HepG2 (cell line): ENCODE results near the gene ANXA6. TPM values are rescaled to one million over a fixed set of nuclear protein-coding genes. Genes with fewer than 3 reads are reported as not detected.
A peak's percentile ranks its signal among the peaks of the same experiment; 100 is the strongest.

Experiments used
- ATAC-seq: fragments of 200-7000 bp; cut with Tn5 transposase; 3 replicates; pipeline ENCODE4 v1.9.1; 2020; ENCODE audit warnings: mild to moderate bottlenecking, moderate library complexity
- BruUV-seq: library from RNA; stranded (reverse); fragments of 400-500 nt; replicated peaks from 2 replicates; lab custom pipeline; 2021; lab: Mats Ljungman, UMichigan
- CTCF ChIA-PET: fragments of 300-600 bp; formaldehyde crosslinking; extraction: SDS; loops from one replicate; lab custom pipeline; 2021; ENCODE audit warnings: low total read pairs, inconsistent platforms, low intra/inter-chr PET ratio; lab: Yijun Ruan, JAX
- POLR2A ChIA-PET: fragments of 350-600 bp; sonication (Branson Sonifier 250); formaldehyde crosslinking; loops from one replicate; lab custom pipeline; 2020; ENCODE audit warnings: antibody characterized with exemption, inconsistent platforms; lab: Yijun Ruan, JAX
- DNase-seq: peaks from one replicate; pipeline ENCODE4 v3.0.0-alpha.2; 2015; ENCODE audit warnings: low spot score
- FAIRE-seq: peaks from 3 replicates; lab custom pipeline; 2011; peaks lifted over from hg19 to GRCh38; lab: Jason Lieb, UNC
- H2AFZ ChIP-seq: one replicate; pipeline ENCODE4 v1.6.1; 2011; ENCODE audit warnings: low read length, inconsistent platforms
- H3K27ac ChIP-seq: fragments of 300-600 bp; 3 replicates; pipeline ENCODE4 v1.8.0; 2011; ENCODE audit warnings: mixed run types, mild to moderate bottlenecking, mixed read lengths, low read length, inconsistent platforms; ENCODE audit not compliant: insufficient read depth; ENCODE audit errors: extremely low read length
- H3K27me3 ChIP-seq, 2 experiments: fragments of 200-600 bp in 1 of 2; 2 replicates in 1 of 2; 3 replicates in 1 of 2; pipeline versions ENCODE4 v1.6.0 to v1.8.0; 2011; ENCODE audit warnings: low read length in 2 of 2, mild to moderate bottlenecking in 2 of 2, moderate library complexity in 2 of 2, inconsistent platforms in 1 of 2; ENCODE audit not compliant: insufficient read depth in 2 of 2, control insufficient read depth in 1 of 2
- H3K36me3 ChIP-seq, 2 experiments: fragments of 200-600 bp in 1 of 2; replicated peaks in 1 of 2; 2 replicates in 1 of 2; 3 replicates in 1 of 2; pipeline versions ENCODE4 v1.5.1 to v1.8.0; 2011; ENCODE audit warnings: low read length in 2 of 2, inconsistent platforms in 1 of 2; ENCODE audit not compliant: insufficient read depth in 2 of 2, control insufficient read depth in 1 of 2
- H3K4me1 ChIP-seq: 2 replicates; pipeline ENCODE4 v1.5.1; 2012; ENCODE audit warnings: low read length, inconsistent platforms; ENCODE audit not compliant: insufficient read depth
- H3K4me2 ChIP-seq: 2 replicates; pipeline ENCODE4 v1.6.0; 2011; ENCODE audit warnings: low read depth, low read length, inconsistent platforms
- H3K4me3 ChIP-seq, 3 experiments: fragments of 200-600 bp in 1 of 3; sonication (generic), shearing (Covaris generic) in 1 of 3; replicated peaks in 1 of 3; 2 replicates each; pipeline ENCODE4 v1.5.1; 2011 to 2016; ENCODE audit warnings: low read length in 3 of 3, inconsistent platforms in 2 of 3, low read depth in 2 of 3, mild to moderate bottlenecking in 2 of 3, control low read depth in 1 of 3, mixed read lengths in 1 of 3; ENCODE audit not compliant: insufficient read depth in 1 of 3
- H3K79me2 ChIP-seq: one replicate; pipeline ENCODE4 v1.6.1; 2011; ENCODE audit warnings: low read length, inconsistent platforms; ENCODE audit not compliant: insufficient read depth
- H3K9ac ChIP-seq: 2 replicates; pipeline ENCODE4 v1.6.0; 2011; ENCODE audit warnings: mild to moderate bottlenecking, low read depth, low read length, inconsistent platforms; ENCODE audit not compliant: insufficient read depth
- H3K9me3 ChIP-seq: 2 replicates; pipeline ENCODE4 v1.5.1; 2012; ENCODE audit warnings: mild to moderate bottlenecking, low read length
- H4K20me1 ChIP-seq: 2 replicates; pipeline ENCODE4 v1.6.0; 2011; ENCODE audit warnings: inconsistent platforms, mild to moderate bottlenecking, low read length, moderate library complexity; ENCODE audit not compliant: insufficient read depth
- ARNT ChIP-seq: fragments of 450-650 bp; IDR thresholded peaks from 2 replicates; pipeline ENCODE4 v1.6.1; 2017
- CREM ChIP-seq, 2 experiments: sonication (generic) in 1 of 2; formaldehyde crosslinking in 1 of 2; IDR thresholded peaks; 2 replicates each; pipeline versions ENCODE4 v1.4.0 to v1.6.1; 2016 to 2020; ENCODE audit warnings: antibody characterized with exemption in 1 of 2, mild to moderate bottlenecking in 1 of 2, missing genetic modification reagents in 1 of 2
- GFI1 ChIP-seq: sonication (generic); formaldehyde crosslinking; IDR thresholded peaks from 2 replicates; pipeline ENCODE4 v1.5.0; 2020; ENCODE audit warnings: missing genetic modification reagents, mild to moderate bottlenecking, borderline replicate concordance
- MAFK ChIP-seq, 2 experiments: IDR thresholded peaks in 1 of 2; conservative IDR thresholded peaks in 1 of 2; 2 replicates each; pipeline ENCODE4 v1.6.1; 2011; ENCODE audit warnings: improper control_type of control experiment in 2 of 2, low read length in 2 of 2
- MXD4 ChIP-seq: IDR thresholded peaks from 2 replicates; pipeline ENCODE4 v1.6.1; 2016; ENCODE audit warnings: mild to moderate bottlenecking, missing biosample characterization, missing genetic modification reagents
- NKX3-1 ChIP-seq: sonication (generic); formaldehyde crosslinking; IDR thresholded peaks from 2 replicates; pipeline ENCODE4 v1.5.0; 2020; ENCODE audit warnings: missing genetic modification reagents
- NONO ChIP-seq, 2 experiments: fragments of 450-650 bp in 1 of 2; sonication (generic) in 1 of 2; formaldehyde crosslinking in 1 of 2; IDR thresholded peaks in 1 of 2; conservative IDR thresholded peaks in 1 of 2; 2 replicates each; pipeline versions ENCODE4 v1.6.1 to v1.8.0; 2017 to 2022; ENCODE audit warnings: mild to moderate bottlenecking in 1 of 2, missing genetic modification reagents in 1 of 2, moderate library complexity in 1 of 2
- TMF1 ChIP-seq: sonication (generic); formaldehyde crosslinking; IDR thresholded peaks from 2 replicates; pipeline ENCODE4 v1.8.1; 2022; ENCODE audit warnings: low read depth, missing genetic modification reagents
- ZBTB38 ChIP-seq: sonication (generic); formaldehyde crosslinking; IDR thresholded peaks from 2 replicates; pipeline ENCODE4 v1.5.1; 2020; ENCODE audit warnings: mild to moderate bottlenecking, missing genetic modification reagents
- ZBTB49 ChIP-seq: sonication (generic); formaldehyde crosslinking; IDR thresholded peaks from 2 replicates; pipeline ENCODE4 v1.4.0; 2020; ENCODE audit warnings: missing genetic modification reagents, borderline replicate concordance
- ZFP41 ChIP-seq: sonication (generic); formaldehyde crosslinking; IDR thresholded peaks from 2 replicates; pipeline ENCODE4 v1.4.0; 2020; ENCODE audit warnings: mild to moderate bottlenecking, missing genetic modification reagents, borderline replicate concordance
- ZNF564 ChIP-seq: sonication (generic); formaldehyde crosslinking; IDR thresholded peaks from 2 replicates; pipeline ENCODE4 v1.8.1; 2023; ENCODE audit warnings: mild to moderate bottlenecking, missing genetic modification reagents
- ZNF629 ChIP-seq: sonication (generic); formaldehyde crosslinking; conservative IDR thresholded peaks from 2 replicates; pipeline ENCODE4 v1.5.0; 2020; ENCODE audit warnings: missing genetic modification reagents
- WGBS: methylation state at CpG from one replicate; pipeline ENCODE4 v1.1.6; 2017; ENCODE audit warnings: low lambda C conversion rate; 5-methylcytosine and 5-hydroxymethylcytosine counted together
- in situ Hi-C: cut with HindIII; loops from 2 replicates; pipeline ENCODE4 v1.10.0; 2017; ENCODE audit warnings: low pct_unique_long_range_greater_than_20kb; ENCODE audit not compliant: extremely low pct_ligation_motif_present
- intact Hi-C: fragments of 100-400 bp; cut with micrococcal nuclease; formaldehyde crosslinking; loops from one replicate; pipeline ENCODE4 v1.10.0; 2022; ENCODE audit not compliant: unreplicated experiment
- polyA plus RNA-seq, 8 experiments: library from polyadenylated mRNA; depleted of rRNA in 3 of 8; stranded (reverse) in 7 of 8; unstranded in 1 of 8; fragments of >200 nt; fragmentation: Illumina TruSeq in 4 of 8; extraction: Trizol in 4 of 8; gene quantifications; 2 replicates each; pipeline versions ENCODE4 v1.2.1 to v1.2.3, GENCODE V29; 2011 to 2016; ENCODE audit warnings: low read depth in 4 of 8, missing spikeins in 1 of 8, mixed read lengths in 1 of 8; ENCODE audit not compliant: insufficient read depth in 1 of 8
- total RNA-seq, 5 experiments: library from RNA; depleted of rRNA; stranded (reverse); fragments of >200 nt; fragmentation: Illumina TruSeq; extraction: Trizol; gene quantifications; 2 replicates each; pipeline ENCODE4 v1.2.3, GENCODE V29; 2016; ENCODE audit warnings: low read depth in 1 of 5
- TF ChIP-seq, protein P1 (sequence below): sonication (generic); formaldehyde crosslinking; IDR thresholded peaks from 2 replicates; pipeline ENCODE4 v1.9.0; 2021; ENCODE audit warnings: missing genetic modification reagents, mild to moderate bottlenecking, borderline replicate concordance

The ANXA6 gene
- total and polyA plus RNA-seq, 2 of the 13 experiments (the other 11 are each of a cell fraction or from before 2014, with no cell fraction given), result 103 to 125 TPM

GRCh38 chr5:151062405-151063141 lies 95.0 kb downstream of the ANXA6 start:
- Histone ChIP-seq H2AFZ (no peak overlapping the region), H3K4me1 (peaks cover 17% of the 10 kb centered on the region), H3K27ac (peak overlapping the region; percentile 12), H4K20me1 (peaks cover 38% of the 10 kb centered on the region; the same call in 1 of the 2 replicates), H3K4me3 (no peak overlapping the region), H3K36me3 (peaks cover 45 to 76% of the 10 kb centered on the region in 2 experiments), H3K9me3 (no peaks in the 10 kb centered on the region), H3K79me2 (peaks cover 32% of the 10 kb centered on the region), H3K9ac (no peak overlapping the region), H3K4me2 (no peak overlapping the region), H3K27me3 (no peaks in the 10 kb centered on the region)
- POLR2A ChIA-PET, result interaction anchor here (1.3 kb wide), 1 partner anchor 19 kb away, joined by 4 read pairs; no protein-coding TSS in a partner anchor
- no peak for FAIRE-seq
- in situ Hi-C loops (no loop called here), intact Hi-C loops (no loop called here)
- WGBS, result 98% methylated on average over 5 of the region's 5 CpGs
- DNase-seq, result no peak
- CTCF ChIA-PET, result no interaction called here
- no TSS peak for BruUV-seq
- no peak; the same call in 2 of the 3 replicates for ATAC-seq
- TF ChIP-seq ZBTB38 (CRISPR knock-in tag) (0 out of 2 replicates have a peak, but pooled peaks have one; percentile 20), ZNF629 (0 out of 2 replicates have a peak, but pooled peaks have one; percentile 49), MAFK (conservative IDR thresholded peaks at IDR 0.05 in 1 of 2, IDR thresholded peaks at IDR 0.05 in 1 of 2; ENCODE audit: low read length in 2 of 2) (no peak)

DNA sequence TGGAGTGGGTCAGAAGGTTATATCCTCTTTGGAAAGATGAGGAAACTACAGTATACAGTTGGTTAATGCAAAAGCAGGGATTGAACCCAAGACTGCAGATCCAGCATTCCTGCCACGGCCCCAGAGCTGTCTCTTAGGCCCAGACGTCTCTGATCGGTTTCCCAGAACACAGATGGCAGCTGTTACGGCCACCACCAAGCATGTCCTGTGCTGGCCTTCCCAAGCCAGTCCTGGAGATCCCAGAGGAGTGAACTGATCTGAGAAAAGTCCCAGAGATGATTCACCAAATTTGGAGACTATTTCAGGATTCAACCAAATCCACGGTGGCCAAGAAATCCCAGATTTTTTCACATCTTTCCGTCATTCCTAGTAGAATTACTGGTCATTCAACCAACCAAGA lies 96.8 kb downstream of the ANXA6 start:
- BruUV-seq, result no TSS peak
- Histone ChIP-seq H3K27me3 (no peaks in the 10 kb centered on the region), H3K4me3 (no peak overlapping the region), H3K4me2 (no peak overlapping the region), H3K79me2 (peaks cover 14% of the 10 kb centered on the region), H2AFZ (no peak overlapping the region), H3K4me1 (peaks cover 17% of the 10 kb centered on the region), H3K36me3 (peaks cover 53 to 79% of the 10 kb centered on the region in 2 experiments), H3K9ac (no peak overlapping the region), H4K20me1 (peaks cover 22% of the 10 kb centered on the region; the same call in 1 of the 2 replicates), H3K27ac (no peak overlapping the region), H3K9me3 (no peaks in the 10 kb centered on the region)
- DNase-seq (no peak), FAIRE-seq (no peak), ATAC-seq (no peak)
- CTCF ChIA-PET, result no interaction called here
- intact Hi-C loops (no loop called here), in situ Hi-C loops (no loop called here)
- WGBS, result 97% methylated on average over 6 of the region's 6 CpGs
- POLR2A ChIA-PET, result interaction anchor here (1.2 kb wide), 1 partner anchor 40 kb away, joined by 3 read pairs; the partner anchor contains the start of gene GPX3
- TF ChIP-seq NONO (IDR thresholded peaks at IDR 0.05) (no peak), NONO (CRISPR knock-in tag; conservative IDR thresholded peaks at IDR 0.05) (no peak), NKX3-1 (no peak), ZFP41 (no peak), ARNT (no peak), ZNF564 (no peak), TMF1 (CRISPR knock-in tag) (no peak), CREM (IDR thresholded peaks at IDR 0.05) (no peak), CREM (CRISPR knock-in tag; IDR thresholded peaks at IDR 0.05) (no peak), GFI1 (CRISPR knock-in tag) (no peak), MXD4 (CRISPR knock-in tag) (no peak), ZBTB49 (CRISPR knock-in tag) (no peak)
- TF ChIP-seq, protein P1, sequence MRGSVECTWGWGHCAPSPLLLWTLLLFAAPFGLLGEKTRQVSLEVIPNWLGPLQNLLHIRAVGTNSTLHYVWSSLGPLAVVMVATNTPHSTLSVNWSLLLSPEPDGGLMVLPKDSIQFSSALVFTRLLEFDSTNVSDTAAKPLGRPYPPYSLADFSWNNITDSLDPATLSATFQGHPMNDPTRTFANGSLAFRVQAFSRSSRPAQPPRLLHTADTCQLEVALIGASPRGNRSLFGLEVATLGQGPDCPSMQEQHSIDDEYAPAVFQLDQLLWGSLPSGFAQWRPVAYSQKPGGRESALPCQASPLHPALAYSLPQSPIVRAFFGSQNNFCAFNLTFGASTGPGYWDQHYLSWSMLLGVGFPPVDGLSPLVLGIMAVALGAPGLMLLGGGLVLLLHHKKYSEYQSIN (CRISPR knock-in tag), result no peak
